GM10266 (cell line): ENCODE measurements around the gene FGF18.
A peak's percentile ranks its signal among the peaks of the same experiment; 100 is the strongest.

Experiments used
- DNase-seq: peaks from one replicate; pipeline ENCODE4 v3.0.0; 2012; ENCODE audit errors: extremely low spot score
- TF ChIP-seq, protein P1 (sequence below): IDR thresholded peaks from 2 replicates; pipeline ENCODE4 v1.5.1; 2012; ENCODE audit warnings: mild to moderate bottlenecking, low read depth; ENCODE audit not compliant: control insufficient read depth, insufficient read depth; ENCODE audit errors: missing control alignments

Gene FGF18

DNA sequence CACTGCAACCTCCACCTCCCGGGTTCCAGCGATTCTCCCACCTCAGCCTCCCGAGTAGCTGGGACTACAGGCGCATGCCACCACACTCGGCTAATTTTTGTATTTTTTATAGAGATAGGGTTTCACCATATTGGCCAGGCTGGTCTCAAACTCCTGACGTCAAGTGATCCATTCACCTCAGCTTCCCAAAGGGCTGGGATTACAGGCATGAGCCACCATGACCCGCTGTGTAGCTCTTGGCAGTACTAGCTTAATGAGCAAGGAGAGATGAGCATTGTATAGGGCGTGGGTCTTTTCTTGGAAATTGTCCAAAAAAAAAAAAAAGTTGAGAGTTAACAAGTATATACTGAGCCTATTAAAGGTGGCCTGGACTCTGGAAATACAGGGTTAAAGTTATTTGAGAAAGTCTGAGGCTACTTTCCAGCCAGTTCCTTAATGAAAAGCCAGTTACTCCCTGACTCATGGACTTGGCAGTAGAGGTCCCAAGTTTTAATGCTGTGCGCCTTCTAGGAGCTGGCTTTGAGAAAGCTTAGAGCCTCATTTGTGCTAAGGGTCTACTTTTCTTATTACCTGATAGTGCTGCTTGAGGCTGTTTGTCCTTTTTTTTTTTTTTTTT lies 4.2 kb upstream of the FGF18 start:
- no peak for DNase-seq
- TF ChIP-seq, protein P1, sequence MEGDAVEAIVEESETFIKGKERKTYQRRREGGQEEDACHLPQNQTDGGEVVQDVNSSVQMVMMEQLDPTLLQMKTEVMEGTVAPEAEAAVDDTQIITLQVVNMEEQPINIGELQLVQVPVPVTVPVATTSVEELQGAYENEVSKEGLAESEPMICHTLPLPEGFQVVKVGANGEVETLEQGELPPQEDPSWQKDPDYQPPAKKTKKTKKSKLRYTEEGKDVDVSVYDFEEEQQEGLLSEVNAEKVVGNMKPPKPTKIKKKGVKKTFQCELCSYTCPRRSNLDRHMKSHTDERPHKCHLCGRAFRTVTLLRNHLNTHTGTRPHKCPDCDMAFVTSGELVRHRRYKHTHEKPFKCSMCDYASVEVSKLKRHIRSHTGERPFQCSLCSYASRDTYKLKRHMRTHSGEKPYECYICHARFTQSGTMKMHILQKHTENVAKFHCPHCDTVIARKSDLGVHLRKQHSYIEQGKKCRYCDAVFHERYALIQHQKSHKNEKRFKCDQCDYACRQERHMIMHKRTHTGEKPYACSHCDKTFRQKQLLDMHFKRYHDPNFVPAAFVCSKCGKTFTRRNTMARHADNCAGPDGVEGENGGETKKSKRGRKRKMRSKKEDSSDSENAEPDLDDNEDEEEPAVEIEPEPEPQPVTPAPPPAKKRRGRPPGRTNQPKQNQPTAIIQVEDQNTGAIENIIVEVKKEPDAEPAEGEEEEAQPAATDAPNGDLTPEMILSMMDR = no peak

GRCh38 chr5:171416160-171417049 lies 3.0 kb upstream of the FGF18 start:
- DNase-seq = no peak
- TF ChIP-seq, protein P1 = no peak

DNA sequence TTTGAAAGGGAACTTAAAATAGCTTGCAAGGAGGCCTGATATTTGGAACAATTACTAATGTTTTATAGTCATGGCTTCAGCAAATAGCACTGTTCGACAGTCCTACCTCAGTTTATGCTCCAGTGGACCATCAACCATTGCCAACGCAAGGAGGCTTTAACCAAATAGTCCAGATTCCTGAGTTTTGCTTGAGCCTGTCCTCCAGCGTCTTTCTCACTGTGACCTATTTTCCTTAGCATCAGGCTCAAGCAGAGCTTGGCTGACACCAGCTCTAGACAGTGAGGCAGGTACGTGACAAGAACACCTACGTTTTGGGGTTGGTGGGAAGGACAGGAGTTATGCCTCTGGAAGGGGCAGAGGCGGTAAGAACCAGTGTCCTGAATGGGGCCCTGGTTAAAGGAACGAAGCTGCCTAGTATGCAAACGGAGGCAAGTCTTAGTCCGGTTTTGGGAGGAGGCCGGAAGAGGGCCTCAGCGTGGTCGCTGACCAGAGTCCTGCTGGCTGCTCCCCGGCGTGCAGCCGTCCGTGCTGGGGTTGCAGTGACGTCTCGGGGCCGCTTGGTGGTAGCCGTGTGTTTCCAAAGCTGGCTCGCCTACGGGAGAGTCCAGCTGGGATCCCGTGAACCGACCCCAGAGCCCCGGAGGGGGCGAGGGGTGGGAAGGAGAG lies 998 bp upstream of the FGF18 start:
- DNase-seq = peak; percentile 92
- TF ChIP-seq, protein P1 = peak; percentile 94

GRCh38 chr5:171419688-171420430 lies 412 bp downstream of the FGF18 start:
- TF ChIP-seq, protein P1 = no peak
- DNase-seq = peak; percentile 52

DNA sequence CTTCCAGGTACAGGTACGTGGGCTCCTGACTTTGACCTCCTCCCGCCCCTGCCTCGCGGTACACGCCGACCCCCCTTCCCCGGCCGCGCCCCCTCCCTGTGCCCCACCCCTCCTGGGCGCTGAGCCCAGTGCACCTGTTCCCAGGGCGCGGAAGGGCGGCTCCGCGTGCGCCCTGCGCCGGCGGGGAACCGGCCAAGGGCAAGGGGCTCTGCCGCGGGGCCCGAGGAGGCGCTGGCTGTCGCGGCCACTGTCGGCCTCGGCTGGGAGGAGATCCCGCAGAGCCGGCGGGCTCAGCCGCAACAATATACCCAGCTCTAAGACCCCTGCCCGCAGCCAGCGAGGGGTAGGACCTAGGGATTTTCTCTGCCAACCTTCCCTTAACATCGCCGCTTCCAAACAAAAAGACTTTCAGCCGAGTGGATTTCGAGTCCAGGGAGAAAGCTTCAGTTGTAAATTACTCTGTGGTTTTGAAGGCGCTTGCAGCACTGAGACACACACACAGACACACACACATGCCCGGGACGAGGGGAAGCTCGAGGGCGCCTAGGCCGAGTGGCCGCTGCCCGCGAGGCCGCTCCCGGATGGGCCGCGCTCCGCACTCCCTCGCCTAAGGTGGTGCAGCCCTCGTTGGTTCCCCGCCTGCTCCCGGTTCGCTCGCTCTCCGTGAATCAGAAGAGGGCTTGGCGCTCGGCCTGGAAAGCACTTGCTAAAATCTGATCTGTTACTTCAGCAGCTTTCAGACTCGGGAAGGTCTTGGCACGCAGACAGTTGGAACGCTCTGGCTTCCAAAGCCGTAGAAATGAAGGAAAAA lies 1.2 kb downstream of the FGF18 start:
- no peak for DNase-seq

More for the DNA sequence above, 1.2 kb downstream of the FGF18 start:
- TF ChIP-seq, protein P1 = no peak
